Kidney (tissue), 14 donors: Measurements from ENCODE around the gene PTTG1. TPM values are rescaled to one million over a fixed set of nuclear protein-coding genes. Genes with fewer than 3 reads are reported as not detected.

Source experiments
- DNase-seq, 5 donors: peaks; one replicate each; pipeline ENCODE4 v3.0.0-alpha.2; 2013 to 2020
- FAIRE-seq: peaks from 2 replicates; lab custom pipeline; 2012; peaks lifted over from hg19 to GRCh38; lab: Jason Lieb, UNC
- H3K27ac ChIP-seq, 2 donors: one replicate each; pipeline ENCODE4 v1.7.0; 2013; ENCODE audit warnings: low read depth in 2 of 2, low read length in 2 of 2, inconsistent platforms in 1 of 2
- H3K27me3 ChIP-seq: one replicate; pipeline ENCODE4 v1.7.1; 2013; ENCODE audit warnings: low read length, inconsistent platforms; ENCODE audit not compliant: control insufficient read depth, insufficient read depth
- H3K36me3 ChIP-seq, 3 donors: one replicate each; pipeline versions ENCODE4 v1.7.0 to v1.7.1; 2013; ENCODE audit warnings: low read length in 3 of 3, control low read depth in 1 of 3, inconsistent platforms in 1 of 3; ENCODE audit not compliant: insufficient read depth in 3 of 3, control insufficient read depth in 2 of 3
- H3K4me1 ChIP-seq, 3 donors: one replicate each; pipeline versions ENCODE4 v1.7.0 to v1.7.1; 2013; ENCODE audit warnings: low read length in 3 of 3, inconsistent platforms in 1 of 3, low read depth in 1 of 3; ENCODE audit not compliant: control insufficient read depth in 2 of 3, insufficient read depth in 2 of 3
- H3K4me3 ChIP-seq, 3 donors: one replicate each; pipeline versions ENCODE4 v1.7.0 to v1.8.1; 2013; ENCODE audit warnings: low read length in 3 of 3, control low read depth in 1 of 3, inconsistent platforms in 1 of 3
- H3K9ac ChIP-seq, 3 donors: one replicate each; pipeline versions ENCODE4 v1.7.0 to v1.7.1; 2013; ENCODE audit warnings: low read length in 3 of 3, control low read depth in 1 of 3, inconsistent platforms in 1 of 3
- H3K9me3 ChIP-seq, 3 donors: one replicate each; pipeline versions ENCODE4 v1.7.0 to v1.7.1; 2013; ENCODE audit warnings: low read length in 3 of 3, control low read depth in 1 of 3, inconsistent platforms in 1 of 3; ENCODE audit not compliant: control insufficient read depth in 2 of 3, insufficient read depth in 1 of 3
- CTCF ChIP-seq: IDR thresholded peaks from 3 replicates; pipeline ENCODE4 v1.5.1; 2012; ENCODE audit warnings: mild to moderate bottlenecking, moderate library complexity, borderline replicate concordance; ENCODE audit not compliant: insufficient read depth; ENCODE audit errors: extremely low read depth
- intact Hi-C: fragments of 100-400 bp; cut with DNase I; formaldehyde crosslinking; loops from one replicate; pipeline ENCODE4 v1.11.1; 2022
- polyA plus RNA-seq: library from polyadenylated mRNA; stranded (reverse); fragments of 350-450 nt; fragmentation: Illumina TruSeq; extraction: RNeasy Lipid Tissue Mini Kit (QIAGEN cat#74804); gene quantifications from one replicate; pipeline ENCODE4 v1.2.3, GENCODE V29; 2014; ENCODE audit warnings: low read depth, low replicate concordance; ENCODE audit not compliant: insufficient read depth
- total RNA-seq: library from RNA; stranded (reverse); fragmentation: NEBNext Ultra II Directional; extraction: Animal tissue kit (Norgen Biotek cat#: 25700); gene quantifications from one replicate; pipeline ENCODE4 v1.2.1, GENCODE V29; 2021
- donor health status: control.
- donor health status: control.
- donor health status: control.
- donor health status: control.
- donor health status: control.
- donor health status: DM: yes; HTN: yes; CAD: no.
- donor health status: Normal renal cell carcinoma (clear cell type).

PTTG1 gene
- total and polyA plus RNA-seq, 2 donors from 2014 or later: 2.5 to 4.4 TPM

- DNase-seq (no peak), FAIRE-seq (no peak)
- Histone ChIP-seq H3K36me3 (no peaks in the 10 kb centered on the region), H3K9ac (no peak overlapping the region), H3K4me3 (no peak overlapping the region), H3K4me1 (no peaks in the 10 kb centered on the region), H3K27me3 (no peaks in the 10 kb centered on the region), H3K27ac (no peak overlapping the region), H3K9me3 (no peaks in the 10 kb centered on the region)
- no peak for TF ChIP-seq CTCF
- intact Hi-C loops: no loop called here
Measured at GRCh38 chr5:160450164-160450932, 28.7 kb downstream of the PTTG1 start.

GRCh38 chr5:160451281-160451680 is 29.6 kb downstream of the PTTG1 start:
- intact Hi-C loops: no loop called here
- H3K27ac ChIP-seq: no peak overlapping the region
- FAIRE-seq (no peak), DNase-seq (no peak)
- H3K9ac ChIP-seq: no peak overlapping the region
- H3K4me3 ChIP-seq: no peak overlapping the region
- H3K4me1 ChIP-seq: no peaks in the 10 kb centered on the region
- no peaks in the 10 kb centered on the region for H3K27me3 ChIP-seq
- H3K9me3 ChIP-seq: no peaks in the 10 kb centered on the region
- H3K36me3 ChIP-seq: no peaks in the 10 kb centered on the region
- TF ChIP-seq CTCF: no peak

DNA sequence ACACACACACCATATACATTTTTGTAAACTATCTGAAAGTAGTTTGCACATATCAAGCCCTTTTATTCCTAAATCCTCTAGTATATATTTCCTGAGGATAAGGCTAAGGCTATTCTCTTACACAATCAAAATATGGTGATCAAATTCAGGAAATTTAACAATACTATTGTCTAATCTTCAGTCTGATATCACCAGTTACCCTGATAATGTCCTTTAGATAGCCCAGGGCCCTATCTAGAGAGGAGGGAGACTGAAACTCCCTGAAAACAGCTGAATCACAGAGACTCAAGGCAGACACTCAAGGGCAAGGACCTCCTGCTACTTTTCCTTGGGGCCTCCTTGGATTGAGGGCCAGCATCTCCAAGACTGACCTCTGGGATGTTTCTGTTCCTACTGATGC is 30.4 kb downstream of the PTTG1 start:
- Histone ChIP-seq H3K4me3 (no peak overlapping the region), H3K36me3 (no peaks in the 10 kb centered on the region), H3K4me1 (no peaks in the 10 kb centered on the region), H3K9ac (no peak overlapping the region), H3K27me3 (no peaks in the 10 kb centered on the region), H3K27ac (no peak overlapping the region), H3K9me3 (no peaks in the 10 kb centered on the region)
- intact Hi-C loops: no loop called here
- TF ChIP-seq CTCF: no peak
- DNase-seq: no peak
- FAIRE-seq: no peak
